CD4-positive, alpha-beta T cell treated with Interleukin-1 beta for 1 hour (primary cell): Measurements from ENCODE around the gene TSC22D1.

Source experiments
- DNase-seq, 2 donors: peaks; one replicate each; pipeline ENCODE4 v3.0.0-alpha.2; 2020 to 2022

The TSC22D1 gene

DNA sequence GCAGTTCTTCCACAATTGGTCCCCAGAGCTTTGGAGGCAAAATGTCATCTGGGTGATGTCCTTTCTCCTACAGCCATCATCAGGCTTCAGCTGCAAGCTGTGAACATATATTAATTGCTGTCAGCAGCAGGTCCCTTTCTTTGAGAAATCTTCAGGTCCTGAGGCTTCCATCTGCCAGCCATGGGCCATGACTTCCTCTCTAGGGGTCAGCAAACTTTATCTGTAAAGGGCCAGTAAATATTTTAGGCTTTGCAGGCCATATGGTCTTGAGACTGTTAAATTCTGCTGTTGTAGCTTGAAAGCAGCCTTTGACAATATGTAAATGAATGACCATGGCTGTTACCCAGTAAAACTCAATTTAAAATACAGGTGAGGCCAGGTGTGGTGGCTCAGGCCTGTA, 175.4 kb downstream of the TSC22D1 start:
- no peak for DNase-seq

DNA sequence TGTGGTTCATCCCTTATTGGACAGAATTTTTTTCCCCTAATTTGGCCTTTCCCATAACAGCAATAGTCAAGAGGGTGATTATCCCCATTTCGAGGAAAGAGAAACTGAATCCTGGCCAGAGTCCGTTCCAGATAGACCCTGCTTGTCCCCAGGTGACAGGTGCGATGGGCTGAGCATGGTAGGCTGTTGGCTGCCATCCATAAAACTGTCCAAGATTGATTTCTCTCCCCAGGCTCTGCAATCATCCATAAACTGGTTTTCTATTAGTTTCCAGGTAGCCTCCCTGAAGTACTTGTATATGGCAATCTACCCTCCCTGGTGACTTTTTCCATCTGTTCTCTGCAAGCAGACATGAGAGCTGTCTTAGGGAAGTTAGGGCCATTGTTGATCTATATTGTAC, 177.1 kb downstream of the TSC22D1 start:
- DNase-seq: no peak

DNA sequence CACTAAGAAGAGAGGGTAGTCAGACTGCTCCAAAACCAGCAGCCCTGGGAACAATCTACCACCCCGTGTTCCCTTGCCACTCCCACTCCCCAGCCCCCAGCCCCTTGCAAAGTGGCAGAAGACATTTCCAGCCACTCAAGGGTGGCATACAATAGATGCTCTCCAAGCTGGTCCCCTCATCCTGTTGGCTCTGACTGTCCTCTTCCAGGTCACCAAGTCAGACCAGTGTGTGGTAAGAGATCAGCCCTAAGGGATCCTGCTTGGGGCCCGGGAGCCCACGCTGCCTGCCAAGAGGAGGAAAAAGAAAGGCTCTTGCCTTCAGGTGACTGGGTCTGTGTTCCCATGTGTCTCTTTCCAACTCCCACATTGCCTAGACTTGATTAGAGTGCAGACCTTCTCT, 177.5 kb downstream of the TSC22D1 start:
- no peak for DNase-seq

DNA sequence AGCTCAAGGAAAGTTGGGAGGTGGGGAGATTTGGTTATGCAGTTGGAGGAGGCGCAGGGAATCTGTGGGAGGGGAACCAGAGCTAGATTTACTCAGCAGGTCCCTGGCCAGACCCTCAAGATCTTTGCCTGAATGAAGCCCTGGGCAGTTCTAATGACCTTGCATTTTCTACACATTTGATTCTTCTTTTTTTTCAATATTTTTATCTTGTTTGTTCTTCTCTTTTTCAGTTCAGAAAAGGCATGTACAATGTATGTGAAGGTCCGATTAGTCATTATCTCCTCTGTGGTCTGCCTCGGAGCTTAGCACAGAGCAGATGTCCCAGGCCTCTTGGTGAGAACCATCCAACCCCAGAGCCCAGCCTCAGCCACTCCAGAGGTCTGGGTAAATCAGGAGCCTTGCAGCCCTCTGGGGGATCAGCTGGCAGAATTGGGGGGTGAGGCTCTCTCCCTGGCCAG, 178.3 kb downstream of the TSC22D1 start:
- no peak for DNase-seq

DNA sequence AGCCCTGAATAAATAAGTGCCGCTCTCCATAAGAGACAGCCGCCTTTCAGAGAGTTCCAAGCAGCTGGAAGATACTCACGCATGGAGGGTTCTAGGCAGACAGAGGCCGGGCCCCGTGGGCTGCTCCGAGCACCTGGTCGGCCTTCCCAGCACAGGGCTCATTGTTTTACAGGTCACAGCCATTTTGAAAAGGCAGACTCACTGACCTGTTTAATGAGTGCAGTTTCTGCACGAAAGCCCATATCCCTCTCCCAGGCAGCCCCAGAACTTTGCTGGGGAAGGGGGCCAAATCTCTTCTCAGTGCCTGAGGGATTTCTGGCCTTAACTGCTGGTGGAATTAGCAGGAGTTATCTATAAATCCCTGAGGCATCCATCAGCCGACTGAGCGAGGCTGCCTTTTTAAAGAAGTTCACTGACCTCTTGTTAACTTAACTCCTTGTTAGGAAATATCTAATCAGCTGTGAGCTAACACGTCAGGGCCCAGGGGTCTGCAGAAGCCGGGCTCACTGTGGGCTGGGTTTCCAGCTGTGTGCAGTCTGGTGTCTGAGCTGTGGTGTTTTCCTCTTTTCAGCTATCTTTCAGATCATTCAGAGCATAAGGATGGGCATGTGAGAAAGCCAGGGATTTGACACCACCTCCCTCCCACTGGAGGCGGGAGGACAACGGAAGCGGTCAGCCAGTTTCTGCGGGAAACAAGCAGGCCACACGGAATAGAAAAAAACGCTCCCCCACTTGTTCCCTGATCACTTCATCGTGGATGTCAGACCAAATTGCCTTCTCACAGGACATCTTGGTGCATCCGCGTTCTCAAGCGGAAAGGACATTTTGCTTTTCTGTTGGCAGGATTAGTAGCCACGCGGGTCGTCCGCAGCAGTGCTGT, 179.2 kb downstream of the TSC22D1 start:
- no peak for DNase-seq

DNA sequence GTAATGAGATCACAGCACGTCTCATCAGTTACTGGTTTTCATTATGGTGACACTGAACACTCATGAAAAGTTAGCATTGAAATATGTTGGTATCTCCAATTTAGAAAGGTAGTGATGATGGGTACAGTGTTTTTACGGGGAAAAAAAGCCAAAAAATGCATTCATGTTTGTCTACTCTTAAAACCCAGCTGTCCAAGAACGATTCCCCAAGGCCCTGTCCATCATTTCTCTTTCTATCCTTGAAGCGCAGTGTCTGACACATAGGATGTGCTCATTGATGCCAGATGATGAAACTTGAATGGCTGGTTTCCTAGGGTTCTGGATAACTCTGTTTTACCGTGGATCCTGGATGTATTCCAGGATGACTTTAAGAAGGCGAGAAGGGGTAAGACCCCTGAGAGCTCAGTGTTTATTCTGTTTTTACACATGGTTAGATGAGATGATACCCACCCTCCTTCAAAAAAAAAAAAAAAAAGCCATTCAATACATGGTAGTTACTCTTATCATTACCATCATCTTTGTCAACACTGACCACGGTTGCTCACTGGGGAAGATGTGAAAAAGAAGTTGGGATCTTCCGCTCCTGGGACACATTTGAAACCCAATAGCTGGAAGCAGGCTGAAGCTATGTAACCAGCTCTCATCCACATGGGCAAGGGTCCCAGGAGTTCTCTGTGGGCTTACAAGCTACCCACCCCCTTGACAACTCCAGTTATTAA, 180.0 kb downstream of the TSC22D1 start:
- DNase-seq: no peak

DNA sequence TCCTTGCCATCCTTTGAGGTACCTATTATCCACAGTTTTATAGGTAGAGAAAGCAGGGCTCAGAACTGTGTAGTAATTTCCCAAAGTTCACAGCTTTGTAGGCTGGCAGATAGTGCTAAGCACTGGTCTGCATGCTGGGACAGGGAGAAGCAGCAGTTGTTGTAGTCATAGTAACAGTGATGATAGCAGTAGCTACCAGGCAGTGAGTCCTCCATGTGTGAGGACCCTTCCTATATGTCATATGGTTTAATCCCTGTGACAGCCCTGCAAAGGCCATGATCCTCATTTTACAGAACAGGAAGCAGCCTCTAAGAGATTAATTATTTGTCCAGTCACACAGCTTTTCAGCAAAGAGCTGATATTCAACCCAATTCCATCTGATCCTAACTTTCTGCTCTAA, 181.5 kb downstream of the TSC22D1 start:
- no peak for DNase-seq

DNA sequence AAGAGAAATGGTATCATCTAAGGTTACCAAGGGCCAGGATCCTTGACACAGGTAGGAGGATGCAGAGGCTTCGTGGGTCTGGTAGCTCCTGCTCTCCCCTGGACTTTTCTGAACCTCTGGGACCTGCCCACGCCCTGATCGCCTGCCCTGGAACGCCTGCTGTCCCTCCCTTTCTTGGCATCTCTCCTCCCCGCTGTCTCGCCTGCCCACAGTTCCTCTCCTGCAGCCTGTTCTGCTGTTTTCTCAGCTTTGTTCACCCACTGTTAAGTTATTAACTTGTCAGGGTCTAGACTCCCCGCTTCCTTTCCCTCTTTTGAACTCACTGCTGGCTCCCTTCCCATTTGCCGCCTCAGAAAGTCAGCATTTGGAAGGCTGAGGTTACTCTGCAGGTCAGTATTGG, 182.7 kb downstream of the TSC22D1 start:
- DNase-seq: no peak

DNA sequence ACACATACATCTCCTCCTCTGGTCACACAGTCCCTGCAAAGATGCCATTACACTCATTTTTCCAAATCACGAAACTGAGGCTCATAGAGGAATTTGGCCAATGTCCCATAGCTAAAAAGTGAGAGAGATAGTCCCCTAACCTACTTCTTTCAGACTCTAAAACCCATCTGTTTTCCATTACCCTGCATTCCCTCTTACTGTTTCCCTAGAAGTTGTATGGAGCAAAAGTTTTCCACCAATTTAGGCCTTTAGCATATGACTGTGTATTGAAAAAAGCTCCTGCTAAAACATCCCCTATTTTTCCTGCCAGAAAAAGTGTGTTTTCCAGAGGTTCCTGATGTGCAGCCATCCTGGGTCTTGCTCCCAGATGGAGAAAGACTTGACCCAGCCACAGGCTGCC, 186.3 kb downstream of the TSC22D1 start:
- no peak for DNase-seq

DNA sequence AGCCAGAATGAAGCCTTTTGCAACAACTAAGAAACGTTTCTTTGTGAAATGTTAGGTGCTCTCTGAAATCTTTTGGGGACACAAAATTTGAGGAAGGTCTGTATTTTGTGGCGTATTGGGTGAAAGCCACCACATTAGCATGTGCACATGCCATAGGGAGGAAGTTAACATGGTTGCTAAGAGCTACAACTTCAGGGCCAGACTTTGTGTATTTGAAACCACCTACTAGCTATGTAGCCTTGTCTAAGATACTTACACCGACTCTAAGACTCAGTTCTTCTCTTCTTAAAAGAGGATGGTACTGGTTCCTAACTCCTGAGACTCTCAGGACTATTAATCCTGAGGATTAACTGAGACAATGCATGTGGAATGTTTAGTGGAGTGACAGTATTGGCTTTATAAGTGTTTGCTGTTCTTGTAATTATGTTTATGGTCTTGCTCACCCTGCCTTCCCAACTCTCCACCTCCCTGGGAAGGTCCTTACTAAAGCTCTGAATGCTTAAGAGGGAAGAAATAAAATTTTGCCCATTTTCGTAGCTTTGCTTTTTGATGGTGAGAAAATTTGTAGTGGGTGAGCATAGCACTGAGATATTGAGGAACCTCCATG, 187.0 kb downstream of the TSC22D1 start:
- no peak for DNase-seq

DNA sequence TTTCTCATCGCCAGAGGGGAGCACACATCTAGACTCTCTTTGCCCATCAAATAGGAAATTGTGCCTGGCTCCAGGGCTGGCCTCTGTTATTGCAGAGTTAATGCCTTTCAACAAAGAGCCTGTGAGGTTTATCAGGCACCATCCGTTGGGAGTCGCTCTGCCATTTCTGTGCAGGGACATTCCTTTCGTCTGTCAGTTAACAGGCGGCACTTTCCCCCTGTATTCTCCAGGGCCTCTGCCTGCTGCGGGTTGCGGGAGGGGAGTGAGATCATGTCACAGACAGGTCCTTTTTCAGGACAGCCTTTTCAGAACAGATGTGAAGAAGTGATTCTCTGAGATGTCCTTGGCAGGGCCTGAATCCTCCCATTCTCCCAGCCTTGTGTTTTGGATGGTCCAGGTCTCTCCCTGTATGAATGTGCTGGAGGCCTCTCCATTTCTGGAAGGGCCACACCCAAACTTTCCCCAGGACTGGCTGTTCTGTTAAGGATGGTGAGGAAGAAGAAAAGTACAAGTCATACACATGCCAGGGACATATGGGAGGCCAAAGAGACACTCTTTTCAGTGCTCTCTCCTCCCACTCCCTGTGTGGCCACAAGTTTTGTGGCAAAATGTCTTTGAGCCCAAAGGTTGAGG, 187.6 kb downstream of the TSC22D1 start:
- DNase-seq: no peak

DNA sequence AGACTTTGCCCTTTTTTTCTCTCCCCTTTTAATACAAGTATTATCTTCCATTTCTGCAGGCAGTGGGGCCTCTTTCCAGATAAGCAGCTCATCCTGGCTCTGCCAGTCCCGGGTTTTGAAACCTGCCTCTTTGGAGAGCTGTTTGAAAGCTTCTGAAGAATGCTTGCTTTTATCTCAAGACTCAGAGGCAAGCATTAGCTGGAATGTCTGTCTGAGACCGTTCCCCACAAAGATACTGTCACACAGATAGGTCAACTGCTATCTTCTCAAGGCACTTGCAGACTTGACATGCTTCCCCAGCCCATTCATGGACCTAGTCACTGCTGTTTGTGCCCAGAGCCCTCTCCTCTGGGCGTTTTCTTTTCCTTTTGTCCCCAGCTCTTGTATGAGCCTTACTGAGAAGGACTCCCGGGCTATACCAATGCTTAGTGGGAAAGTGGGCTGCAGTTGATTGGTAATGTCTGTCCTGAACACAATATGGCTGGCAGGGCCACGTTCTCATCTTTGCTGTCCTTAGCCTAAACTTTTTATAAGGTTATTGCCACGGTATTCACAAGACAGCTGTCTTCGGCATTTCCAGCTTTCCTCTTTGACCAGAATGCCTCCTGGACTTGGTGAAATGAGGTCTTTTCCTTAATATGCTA, 189.1 kb downstream of the TSC22D1 start:
- no peak for DNase-seq

DNA sequence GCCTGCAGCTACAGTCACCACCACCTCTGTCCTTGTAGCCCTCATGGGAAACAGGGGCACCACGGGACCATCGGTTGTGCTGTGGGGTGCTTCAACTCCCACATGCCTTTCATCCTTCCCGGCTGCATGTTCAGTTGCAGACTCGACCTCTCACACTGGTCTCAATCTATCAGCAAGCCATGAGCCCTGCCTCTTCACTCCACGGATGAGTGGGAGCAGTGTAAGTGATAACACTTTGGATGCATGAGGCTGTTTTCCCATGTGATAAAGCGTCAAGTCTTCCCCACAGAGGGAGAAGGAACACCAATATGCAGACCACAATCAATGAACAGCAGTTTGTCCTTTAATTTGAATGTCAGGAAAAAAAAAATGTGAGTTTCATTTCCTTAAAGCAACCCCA, 190.3 kb downstream of the TSC22D1 start:
- no peak for DNase-seq

DNA sequence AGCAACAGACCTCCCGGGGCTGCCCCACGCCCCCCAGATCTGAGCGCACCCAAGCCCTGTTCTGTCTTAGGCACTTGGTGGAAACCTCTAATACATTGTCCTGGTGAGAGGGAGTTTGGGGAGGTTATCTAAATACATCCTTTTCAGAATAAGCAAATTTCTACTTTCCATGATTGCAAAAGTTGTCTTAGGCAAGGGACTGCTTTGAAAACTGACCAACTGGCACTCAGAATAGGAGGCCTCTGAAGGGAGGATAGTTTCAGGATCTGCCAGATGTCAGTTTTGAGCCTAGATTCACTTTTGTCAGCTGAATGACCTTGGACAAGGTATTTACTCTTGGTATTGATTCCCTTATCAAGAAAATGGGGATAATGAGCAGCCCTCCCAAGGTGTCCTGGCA, 190.7 kb downstream of the TSC22D1 start:
- no peak for DNase-seq

DNA sequence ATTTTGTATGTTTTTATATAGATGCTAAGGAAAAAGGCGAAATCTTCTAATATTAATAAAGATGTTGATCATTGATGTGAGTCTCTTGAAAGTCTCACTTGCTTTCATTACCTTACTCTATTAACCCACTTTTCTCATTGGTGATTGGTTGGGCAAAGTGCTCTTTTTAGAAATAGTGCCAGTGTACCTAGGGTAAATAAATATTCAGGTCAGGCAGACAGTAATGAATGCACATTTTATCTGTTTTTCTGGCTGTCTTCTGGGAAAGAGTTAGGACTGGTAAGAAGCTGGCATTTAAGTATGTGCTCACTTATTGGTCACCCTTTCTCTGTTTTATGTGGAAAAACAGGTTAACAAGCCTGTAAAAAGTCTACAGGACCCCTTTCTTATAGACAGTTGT, 191.4 kb downstream of the TSC22D1 start:
- DNase-seq: no peak

DNA sequence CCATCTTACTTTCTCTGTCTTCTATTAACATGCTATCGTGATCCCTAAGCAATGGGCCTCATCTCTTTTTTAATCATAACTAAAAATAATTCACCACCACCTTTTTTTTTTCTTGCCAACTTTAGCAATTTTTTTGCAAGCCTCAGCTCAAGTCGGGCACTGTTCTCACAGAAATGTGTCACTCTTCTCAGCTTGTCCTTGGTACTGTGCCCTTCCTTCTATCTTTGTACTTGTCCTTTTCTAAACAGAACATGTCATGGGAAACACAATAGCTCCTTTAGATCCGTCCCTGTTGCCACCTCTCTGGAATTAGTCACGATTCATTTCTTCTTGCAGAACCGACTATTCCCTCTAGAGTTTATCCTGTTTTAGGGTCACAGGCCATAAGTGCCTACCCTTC, 192.2 kb downstream of the TSC22D1 start:
- DNase-seq: no peak

DNA sequence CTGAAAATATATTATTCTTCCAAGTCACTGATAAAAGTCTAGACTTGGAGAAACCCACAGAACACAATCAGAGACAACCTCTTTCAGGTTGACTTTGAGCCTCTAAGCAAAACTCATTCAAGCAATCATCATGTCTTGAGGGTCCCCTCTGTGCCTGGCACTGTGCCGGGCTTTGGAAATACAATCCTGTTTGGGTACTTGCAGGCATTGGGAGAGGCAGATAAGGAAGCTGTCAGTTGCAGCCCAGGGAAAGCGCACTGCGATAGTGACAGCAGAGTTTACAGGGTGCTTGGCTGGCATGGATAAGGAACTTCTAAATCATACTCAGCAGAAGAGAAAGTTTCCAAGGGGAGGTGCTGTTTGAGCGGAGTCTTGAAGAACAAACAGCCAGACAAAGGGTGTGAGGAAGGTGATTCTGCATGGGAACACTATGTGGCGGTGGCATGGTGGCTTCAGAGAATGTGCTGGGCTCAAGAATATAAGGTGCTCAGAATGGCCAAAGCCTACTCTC, 193.4 kb downstream of the TSC22D1 start:
- no peak for DNase-seq
